Keratinocyte (primary cell): ENCODE data around the gene ADGRD1.

Source experiments
- CTCF ChIP-seq, 3 experiments: IDR thresholded peaks in 1 of 3; conservative IDR thresholded peaks in 1 of 3; optimal IDR thresholded peaks in 1 of 3; 2 replicates in 2 of 3; 3 replicates in 1 of 3; pipeline versions ENCODE3 to v1.5.1; 2011; ENCODE audit warnings: low read length in 3 of 3, mild to moderate bottlenecking in 3 of 3, moderate library complexity in 2 of 3, control low read depth in 1 of 3, inconsistent platforms in 1 of 3; ENCODE audit not compliant: insufficient read depth in 2 of 3; ENCODE audit errors: extremely low read depth in 1 of 3
- EZH2 ChIP-seq: IDR thresholded peaks from one replicate; pipeline ENCODE4 v1.6.1; 2012; ENCODE audit warnings: inconsistent platforms, mild to moderate bottlenecking, low read length, moderate library complexity

GRCh38 chr12:131087302-131087818 lies 133.7 kb downstream of the ADGRD1 start:
- TF ChIP-seq CTCF (optimal IDR thresholded peaks at IDR 0.05 in 1 of 3, IDR thresholded peaks at IDR 0.05 in 1 of 3, conservative IDR thresholded peaks at IDR 0.05 in 1 of 3; ENCODE audit: extremely low read depth in 1 of 3, insufficient read depth in 2 of 3, low read length in 3 of 3), result no peak
- no peak for TF ChIP-seq EZH2
